K562 (cell line): ENCODE measurements around the gene S100A1. TPM values are rescaled to one million over a fixed set of nuclear protein-coding genes. Genes with fewer than 3 reads are reported as not detected.

Experiments
- ARID4B ChIP-seq: sonication (generic); formaldehyde crosslinking; IDR thresholded peaks from 2 replicates; pipeline ENCODE4 v1.8.0; 2022; ENCODE audit warnings: mild to moderate bottlenecking, missing genetic modification reagents
- ATF3 ChIP-seq, 2 experiments: fragments of 450-650 bp in 1 of 2; sonication (generic) in 1 of 2; formaldehyde crosslinking in 1 of 2; IDR thresholded peaks in 1 of 2; conservative IDR thresholded peaks in 1 of 2; 2 replicates each; pipeline versions ENCODE4 v1.6.1 to v1.8.1; 2016 to 2023; ENCODE audit warnings: mild to moderate bottlenecking in 2 of 2, moderate library complexity in 2 of 2, inconsistent platforms in 1 of 2, missing genetic modification reagents in 1 of 2
- CTBP1 ChIP-seq: fragments of 450-650 bp; IDR thresholded peaks from 2 replicates; pipeline ENCODE4 v1.6.1; 2016; ENCODE audit warnings: borderline replicate concordance
- FOXP4 ChIP-seq: sonication (generic); formaldehyde crosslinking; IDR thresholded peaks from 2 replicates; pipeline ENCODE4 v1.8.0; 2022; ENCODE audit warnings: mild to moderate bottlenecking, missing genetic modification reagents, borderline replicate concordance
- KDM5B ChIP-seq: fragments of 200-600 bp; sonication (generic); IDR thresholded peaks from 2 replicates; pipeline ENCODE4 v1.6.1; 2012; ENCODE audit warnings: low read depth, mild to moderate bottlenecking, moderate library complexity, low read length, control low read depth, inconsistent platforms; ENCODE audit not compliant: insufficient replicate concordance
- POLR2AphosphoS2 ChIP-seq: IDR thresholded peaks from 2 replicates; pipeline ENCODE4 v1.6.1; 2012; ENCODE audit warnings: low read length, improper control_type of control experiment
- POLR2G ChIP-seq: fragments of 200-400 bp; formaldehyde crosslinking; IDR thresholded peaks from 2 replicates; pipeline ENCODE4 v1.6.1; 2017; ENCODE audit warnings: low read depth, mild to moderate bottlenecking, antibody characterized with exemption, low read length, moderate library complexity
- RAD51 ChIP-seq: fragments of 450-650 bp; IDR thresholded peaks from 2 replicates; pipeline ENCODE4 v1.7.1; 2016; ENCODE audit warnings: low read depth, mild to moderate bottlenecking, borderline replicate concordance
- SMAD4 ChIP-seq: fragments of 250-450 bp; sonication (Bioruptor Pico); conservative IDR thresholded peaks from 2 replicates; pipeline ENCODE4 v1.8.0; 2021; ENCODE audit warnings: inconsistent platforms, mild to moderate bottlenecking, moderate library complexity
- TAL1 ChIP-seq: fragments of 450-650 bp; IDR thresholded peaks from 2 replicates; pipeline ENCODE4 v1.6.1; 2016; ENCODE audit warnings: mild to moderate bottlenecking
- TSHZ1 ChIP-seq: fragments of 250-450 bp; sonication (Bioruptor Pico); IDR thresholded peaks from 2 replicates; pipeline ENCODE4 v1.4.0; 2020; ENCODE audit warnings: mild to moderate bottlenecking, moderate library complexity
- XRCC4 ChIP-seq: IDR thresholded peaks from one replicate; pipeline ENCODE4 v1.6.1; 2011; ENCODE audit not compliant: insufficient read depth, insufficient read length; ENCODE audit errors: extremely low read depth
- ZFP1 ChIP-seq: fragments of 450-650 bp; formaldehyde crosslinking; IDR thresholded peaks from 2 replicates; pipeline ENCODE4 v1.4.0; 2020; ENCODE audit warnings: mild to moderate bottlenecking, mixed read lengths
- ZNF764 ChIP-seq: fragments of 250-450 bp; sonication (Bioruptor Pico); IDR thresholded peaks from 2 replicates; pipeline ENCODE4 v1.4.0; 2020; ENCODE audit warnings: low read depth, mild to moderate bottlenecking, moderate library complexity
- polyA plus RNA-seq, 8 experiments: library from polyadenylated mRNA; depleted of rRNA in 4 of 8; stranded (reverse) in 5 of 8; unstranded in 3 of 8; fragments of >200 nt; fragmentation: Nextera tagmentation in 2 of 8; fragmentation: Illumina TruSeq in 1 of 8; extraction: Ambion mirVana in 2 of 8; extraction: Trizol in 1 of 8; gene quantifications; 2 replicates each; pipeline versions ENCODE4 v1.2.1 to v1.2.3, GENCODE V29; 2011 to 2014; ENCODE audit warnings: inconsistent platforms in 1 of 8, missing spikeins in 1 of 8
- total RNA-seq, 7 experiments: library from RNA; depleted of rRNA in 6 of 7; stranded (reverse); fragments of >200 nt in 6 of 7; fragmentation: Illumina TruSeq in 2 of 7; extraction: Trizol in 2 of 7; gene quantifications; 2 replicates each; pipeline versions ENCODE4 v1.2.1 to v1.2.3, GENCODE V29; 2011 to 2021; ENCODE audit warnings: low replicate concordance in 1 of 7

Gene S100A1
- total and polyA plus RNA-seq, 9 of the 15 experiments (the other 6 are each of a cell fraction or from before 2014, with no cell fraction given): 0.44 to 30.1 (median 12.7) TPM

GRCh38 chr1:153670859-153671627 lies 42.8 kb downstream of the S100A1 start, which contains the start of gene ILF2 (continued):
- TF ChIP-seq ATF3 (IDR thresholded peaks at IDR 0.05) (0 out of 2 replicates have a peak, but pooled peaks have one; percentile 28), ATF3 (CRISPR knock-in tag; conservative IDR thresholded peaks at IDR 0.05) (peak; percentile 65), FOXP4 (0 out of 2 replicates have a peak, but pooled peaks have one; percentile 33), SMAD4 (CRISPR knock-in tag) (no peak), ZNF764 (peak; percentile 87), POLR2G (peak; percentile 78), XRCC4 (no peak), ZFP1 (CRISPR knock-in tag) (no peak), TSHZ1 (no peak), ARID4B (peak; percentile 8; the same call in 1 of the 2 replicates), KDM5B (peak; percentile 68), RAD51 (0 out of 2 replicates have a peak, but pooled peaks have one; percentile 4), POLR2AphosphoS2 (peak; percentile 77; the same call in 1 of the 2 replicates), CTBP1 (peak; percentile 63; the same call in 1 of the 2 replicates), TAL1 (0 out of 2 replicates have a peak, but pooled peaks have one; percentile 2)
